Inflammatory macrophage treated with lipopolysaccharide for 1 hour (primary cell): ENCODE results near the gene NUPR1.
"Not testable (repeated sequence)": the region's sequence is repeated elsewhere in the genome, so short reads cannot be mapped to it uniquely, and the experiment has no call there.

Experiments
- DNase-seq, 2 donors: peaks; one replicate each; pipeline ENCODE4 v3.0.0-alpha.2; 2020 to 2022

NUPR1 gene

DNA sequence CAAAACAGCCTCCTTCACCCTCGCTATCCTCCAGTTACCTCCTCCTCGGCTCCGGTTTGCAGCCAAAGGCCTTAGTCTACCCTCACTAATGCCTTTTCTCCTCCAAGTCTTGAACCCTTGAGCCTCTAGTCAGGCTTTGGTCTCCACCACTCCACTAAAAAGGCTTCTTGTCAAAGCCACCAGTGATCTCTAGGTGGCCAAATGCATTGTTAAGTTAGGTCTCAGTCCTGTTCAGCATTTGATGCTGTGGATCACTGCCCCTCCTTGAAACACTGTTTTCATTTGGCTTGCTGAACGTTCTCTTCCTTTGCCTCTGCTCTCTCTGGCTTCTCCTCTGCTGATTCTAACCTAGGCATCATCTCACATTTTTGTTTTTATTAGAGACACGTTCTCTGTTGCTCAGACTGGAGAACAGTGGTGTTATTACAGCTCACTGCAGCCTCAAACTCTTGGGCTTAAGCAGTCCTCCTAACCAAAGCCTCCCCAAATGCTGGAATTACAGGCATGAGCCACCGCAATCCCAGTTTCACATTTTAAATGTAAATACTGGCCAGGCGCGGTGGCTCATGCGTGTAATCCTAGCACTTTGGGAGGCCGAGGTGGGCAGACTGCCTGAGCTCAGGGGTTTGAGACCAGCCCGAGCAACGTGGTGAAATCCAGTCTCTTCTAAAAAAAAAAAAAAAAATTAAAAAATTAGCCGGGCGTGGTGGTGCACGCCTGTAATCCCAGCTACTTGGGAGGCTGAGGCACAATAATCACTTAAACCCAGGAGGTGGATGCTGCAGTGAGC lies 16.1 kb upstream of the NUPR1 start:
- no peak for DNase-seq

GRCh38 chr16:28553776-28554633 lies 15.2 kb upstream of the NUPR1 start, which contains the start of gene SGF29:
SGF29 (plus strand) TSS chr16:28553920; CDS start chr16:28581070, 27,150 bp downstream.
- peak; percentile 88 to 98 for DNase-seq

DNA sequence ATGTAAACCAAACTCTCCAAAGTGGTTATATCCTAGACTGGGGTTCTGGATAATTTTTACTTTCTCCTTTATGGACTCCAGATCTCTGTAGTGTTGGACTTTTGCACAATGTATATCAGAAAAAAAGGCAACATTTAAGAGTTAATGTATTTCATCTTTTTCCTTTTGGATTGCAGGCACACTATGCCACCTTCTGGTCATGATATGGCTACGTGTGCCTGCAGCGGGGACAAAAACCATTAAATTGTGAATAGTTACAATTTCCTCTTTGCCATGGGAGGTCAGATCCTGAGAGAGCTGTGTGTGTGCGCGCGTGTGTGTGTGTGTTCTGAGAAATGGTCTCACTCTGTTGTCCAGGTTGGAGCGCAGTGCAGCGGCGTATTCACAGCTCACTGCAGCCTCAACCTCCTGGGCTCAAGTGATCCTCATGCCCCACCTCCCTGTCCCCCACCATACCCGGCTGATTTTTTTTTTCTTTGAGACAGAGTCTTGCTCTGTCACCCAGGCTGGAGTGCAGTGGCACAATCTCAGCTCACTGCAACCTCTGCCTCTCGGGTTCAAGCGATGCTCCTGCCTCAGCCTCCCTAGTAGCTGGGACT lies 10.6 kb upstream of the NUPR1 start:
- DNase-seq, result peak; percentile 58 to 69

DNA sequence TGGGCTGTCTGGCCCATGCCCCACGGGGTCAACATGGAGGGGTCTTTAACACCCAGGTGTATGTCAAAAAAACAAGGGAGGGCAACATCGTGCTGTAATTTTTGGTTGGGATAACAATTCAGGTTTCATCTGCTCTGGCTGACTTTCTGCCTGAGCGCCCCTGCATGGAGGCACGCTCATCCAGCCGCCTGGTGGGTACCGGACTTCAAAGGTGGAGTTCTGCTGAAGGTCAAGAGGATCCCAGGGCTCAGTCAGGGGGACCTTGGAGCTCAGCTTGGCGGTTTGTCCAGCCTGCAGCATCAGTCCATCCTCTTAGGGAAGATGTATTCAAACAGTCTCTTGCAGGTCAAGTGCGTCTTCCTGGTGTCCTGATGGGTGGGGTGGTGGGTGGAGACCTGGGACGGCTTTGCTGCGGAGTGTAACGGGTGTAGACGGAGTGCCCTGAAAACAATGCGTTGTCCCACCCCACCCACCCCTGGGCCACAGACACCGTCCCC lies 9.6 kb upstream of the NUPR1 start:
- DNase-seq, result no peak

- no peak for DNase-seq
Observed at GRCh38 chr16:28546626-28547025, 7.9 kb upstream of the NUPR1 start.

DNA sequence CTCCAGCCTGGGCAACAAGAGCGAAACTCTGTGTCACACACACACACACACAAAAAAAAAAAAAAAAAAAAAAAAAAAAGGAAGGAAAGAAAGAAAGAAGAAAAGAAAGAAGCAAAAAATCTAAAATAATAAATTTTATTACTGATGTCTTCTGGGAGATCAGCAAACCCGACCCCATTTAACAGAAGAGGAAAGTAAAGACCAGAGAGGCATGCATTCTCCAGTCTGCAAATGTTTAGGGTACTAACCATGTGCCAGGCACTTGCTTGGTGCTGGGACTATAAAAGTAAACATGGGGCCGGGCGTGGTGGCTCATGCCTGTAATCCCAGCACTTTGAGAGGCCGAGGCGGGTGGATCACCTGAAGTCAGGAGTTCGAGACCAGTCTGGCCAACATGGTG lies 7.2 kb upstream of the NUPR1 start:
- not testable (repeated sequence) for DNase-seq

DNA sequence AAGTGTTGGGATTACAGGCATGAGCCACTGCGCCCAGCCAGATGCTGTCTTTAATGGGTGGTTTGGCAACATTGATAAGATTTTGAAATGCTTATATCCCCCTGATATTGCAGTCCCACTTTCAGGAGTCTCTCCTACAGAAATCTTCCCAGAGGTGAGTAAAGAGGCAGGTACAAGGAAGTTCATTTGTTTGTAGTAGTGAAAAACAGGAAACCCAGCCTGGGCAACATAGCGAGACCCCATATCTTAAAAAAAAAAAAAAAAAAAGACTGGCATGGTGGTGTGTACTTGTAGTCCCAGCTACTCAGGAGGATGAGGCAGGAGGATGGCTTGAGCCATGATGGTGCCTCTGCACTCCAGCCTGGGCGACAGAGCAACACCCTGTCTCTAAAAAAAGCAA lies 6.2 kb upstream of the NUPR1 start:
- DNase-seq, result no peak

- peak; percentile 90 to 96 for DNase-seq
Observed at GRCh38 chr16:28543072-28543471, 4.3 kb upstream of the NUPR1 start.

DNA sequence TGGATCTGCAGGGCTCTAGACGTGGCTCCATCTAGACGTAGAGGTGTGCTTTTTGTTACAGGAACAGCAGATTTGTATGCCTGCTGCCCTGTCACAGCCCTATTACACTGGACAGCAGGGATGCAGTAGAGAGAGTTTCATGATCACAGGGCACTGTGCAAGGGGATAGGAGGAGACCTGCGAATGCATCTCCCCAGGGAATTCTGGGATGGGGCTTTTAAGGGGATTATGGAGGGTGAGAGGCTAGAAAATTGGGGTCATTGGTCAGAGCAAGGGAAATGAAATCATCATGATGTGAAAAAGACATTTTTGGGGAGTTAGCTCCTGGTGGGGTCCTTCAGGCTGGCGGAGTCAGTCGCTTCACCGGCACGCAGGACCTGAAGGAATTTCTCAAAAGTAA lies 3.9 kb upstream of the NUPR1 start:
- DNase-seq, result peak in 1 of 2 donors; percentile 8

- DNase-seq, result no peak
Observed at GRCh38 chr16:28540346-28540745, 1.6 kb upstream of the NUPR1 start.

DNA sequence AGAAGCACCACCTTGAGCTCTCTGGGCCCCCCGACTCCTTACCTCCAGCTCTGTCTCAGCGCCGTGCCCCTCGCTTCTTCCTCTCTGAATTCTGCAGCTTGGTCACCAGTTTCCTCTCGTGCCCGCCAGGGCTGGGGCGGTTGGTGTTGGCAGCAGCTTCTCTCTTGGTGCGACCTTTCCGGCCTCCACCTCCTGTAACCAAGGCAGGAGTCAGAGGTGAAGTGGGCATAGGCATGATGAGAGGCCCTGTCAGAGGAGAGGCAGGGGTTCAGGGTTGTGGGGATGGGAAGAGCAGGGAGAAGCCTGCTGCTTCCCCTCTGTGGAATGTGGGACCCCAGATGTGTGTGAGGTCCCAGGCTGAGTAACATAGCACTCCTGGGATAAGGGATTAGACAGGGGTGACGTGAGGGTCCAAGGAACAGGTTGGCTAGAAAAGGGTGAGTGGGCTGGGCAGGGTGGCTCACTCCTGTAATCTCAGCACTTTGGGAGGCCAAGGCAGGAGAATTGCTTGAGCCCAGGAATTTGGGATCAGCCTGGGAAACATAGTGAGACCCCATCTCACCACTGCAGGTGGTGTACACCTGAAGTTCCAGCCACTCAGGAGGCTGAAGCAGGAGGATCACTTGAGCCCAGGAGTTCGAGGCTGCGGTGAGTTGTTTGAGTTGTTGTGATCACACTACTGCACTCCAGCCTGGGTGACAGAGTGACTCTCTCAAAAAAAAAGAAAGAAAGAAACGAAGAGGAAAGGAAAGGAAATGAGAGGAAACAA lies 626 bp downstream of the NUPR1 start:
- no peak for DNase-seq

DNA sequence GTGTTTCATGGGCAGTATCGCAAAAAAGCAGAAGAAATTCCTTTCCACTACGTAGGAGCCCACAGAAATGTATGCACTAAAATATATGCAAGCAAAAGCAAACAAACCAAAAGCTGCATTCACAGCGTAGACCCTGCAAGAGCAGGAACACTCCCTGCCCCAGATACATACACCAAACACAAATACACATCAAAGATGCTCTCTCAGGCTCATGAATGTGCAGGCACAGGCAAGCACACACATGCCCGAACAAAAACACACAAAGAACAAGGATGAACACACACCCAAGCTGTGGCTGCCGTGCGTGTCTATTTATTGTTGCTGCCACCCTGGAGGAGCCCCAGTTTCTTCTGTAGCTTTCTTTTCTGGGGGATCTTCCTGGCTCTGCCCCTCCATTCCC lies 1.7 kb downstream of the NUPR1 start:
- no peak for DNase-seq

- peak; percentile 95 to 99 for DNase-seq
Observed at GRCh38 chr16:28534542-28535373, 4.0 kb downstream of the NUPR1 start.

GRCh38 chr16:28532940-28533647 lies 5.7 kb downstream of the NUPR1 start:
- no peak for DNase-seq

DNA sequence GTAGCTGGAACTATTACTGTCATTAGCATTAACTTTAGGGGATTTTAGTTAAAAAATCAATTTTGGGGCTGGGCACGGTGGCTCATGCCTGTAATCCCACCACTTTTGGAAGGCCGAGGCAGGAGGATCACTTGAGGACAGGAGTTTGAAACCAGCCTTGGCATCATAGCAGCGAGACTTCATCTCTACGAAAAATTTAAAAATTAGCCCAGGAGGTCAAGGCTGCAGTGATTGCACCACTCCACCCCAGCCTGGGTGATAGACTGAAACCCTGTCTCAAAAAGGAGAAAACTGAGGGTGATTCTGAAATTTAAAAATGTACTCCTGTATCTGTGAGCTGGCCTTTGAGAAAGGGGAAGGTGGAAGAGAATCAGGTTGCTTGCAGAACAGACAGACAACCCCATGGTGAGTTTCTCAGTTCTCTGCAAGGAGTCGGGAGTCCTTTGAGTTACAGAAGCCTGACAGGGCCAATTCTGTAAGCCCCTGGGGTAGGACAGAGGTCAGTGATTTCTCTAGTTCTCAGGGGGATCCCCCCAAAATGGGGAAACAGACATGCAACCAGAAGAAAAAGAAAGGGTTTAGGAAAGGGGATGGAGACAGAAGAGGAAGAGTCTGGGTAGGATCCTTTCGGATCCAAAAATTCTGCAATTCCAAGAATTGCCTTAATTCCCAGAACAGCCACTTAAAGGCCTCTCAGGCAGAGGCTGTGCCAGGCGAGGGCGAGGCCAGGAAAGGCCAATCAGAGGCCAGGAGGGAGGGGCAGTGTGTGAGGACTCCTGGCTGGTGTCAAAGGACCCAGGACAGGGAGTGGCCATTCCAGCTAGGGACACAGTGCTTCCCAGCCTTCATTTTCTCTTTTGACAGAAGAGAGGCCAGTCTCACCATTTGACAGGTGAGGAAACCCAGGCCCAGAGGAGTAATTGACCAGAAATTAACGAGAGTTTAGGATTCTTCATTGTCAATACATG lies 6.7 kb downstream of the NUPR1 start:
- DNase-seq, result peak; percentile 81

- no peak for DNase-seq
Observed at GRCh38 chr16:28529124-28529523, 9.7 kb downstream of the NUPR1 start.

GRCh38 chr16:28528463-28528867 lies 10.3 kb downstream of the NUPR1 start:
- DNase-seq, result no peak

DNA sequence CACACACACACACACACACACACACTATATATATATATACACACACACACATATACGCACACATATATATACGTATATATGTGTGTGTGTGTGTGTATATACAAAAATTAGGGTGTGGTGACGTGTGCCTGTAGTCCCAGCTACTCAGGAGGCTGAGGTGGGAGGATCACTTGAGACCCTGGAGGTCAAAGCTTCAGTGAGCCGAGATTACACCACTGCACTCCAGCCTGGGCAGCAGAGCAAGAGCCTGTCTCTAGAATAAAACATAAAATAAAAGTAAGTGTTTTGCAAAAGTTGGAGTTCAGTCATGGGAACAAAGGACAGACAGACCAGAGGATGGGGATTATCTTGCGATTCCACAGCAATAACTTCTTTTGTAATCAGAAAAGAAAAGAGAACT lies 10.8 kb downstream of the NUPR1 start:
- DNase-seq, result no peak

- DNase-seq, result not testable (repeated sequence)
Observed at GRCh38 chr16:28527100-28527785, 11.5 kb downstream of the NUPR1 start.
